Effector memory CD8-positive, alpha-beta T cell (primary cell): ENCODE results near the gene DYRK2.
"Not testable (repeated sequence)": the region's sequence is repeated elsewhere in the genome, so short reads cannot be mapped to it uniquely, and the experiment has no call there.

Experiments used
- ATAC-seq: fragments of 150-1000 bp; cut with Tn5 transposase; replicated peaks from 2 replicates; pipeline ENCODE4 v1.10.0; 2021; ENCODE audit warnings: mild to moderate bottlenecking, moderate library complexity
- DNase-seq, 3 experiments: peaks; one replicate each; pipeline ENCODE4 v3.0.0; 2021
- H3K27ac Mint-ChIP-seq, 2 donors: one replicate each; pipeline ENCODE4 v1.8.0; 2022; ENCODE audit warnings: mild to moderate bottlenecking in 2 of 2, mixed read lengths in 2 of 2, moderate library complexity in 2 of 2
- H3K27me3 Mint-ChIP-seq, 2 donors: one replicate each; pipeline ENCODE4 v1.8.0; 2022; ENCODE audit warnings: mixed read lengths in 2 of 2
- H3K36me3 Mint-ChIP-seq: one replicate; pipeline ENCODE4 v1.8.0; 2022; ENCODE audit warnings: mild to moderate bottlenecking, moderate library complexity, mixed read lengths; ENCODE audit not compliant: insufficient read depth
- H3K4me1 Mint-ChIP-seq, 2 donors: one replicate each; pipeline ENCODE4 v1.8.0; 2022; ENCODE audit warnings: low read depth in 2 of 2, mixed read lengths in 2 of 2
- H3K4me3 Mint-ChIP-seq, 2 donors: one replicate each; pipeline ENCODE4 v1.8.0; 2022; ENCODE audit warnings: mild to moderate bottlenecking in 2 of 2, mixed read lengths in 2 of 2, moderate library complexity in 2 of 2
- H3K9me3 Mint-ChIP-seq, 2 donors: one replicate each; pipeline ENCODE4 v1.8.0; 2022; ENCODE audit warnings: mixed read lengths in 2 of 2

The DYRK2 gene

GRCh38 chr12:67666605-67667004 lies 18.1 kb downstream of the DYRK2 start:
- Mint-ChIP-seq H3K27me3 (no peaks in the 10 kb centered on the region), H3K36me3 (peaks cover 23% of the 10 kb centered on the region), H3K4me1 (peaks cover 47 to 67% of the 10 kb centered on the region in 2 donors), H3K9me3 (no peaks in the 10 kb centered on the region), H3K27ac (peak overlapping the region; percentile 34 to 69), H3K4me3 (peak overlapping the region in 1 of 2 donors; percentile 11)
- DNase-seq, result no peak
- no peak for ATAC-seq

GRCh38 chr12:67667276-67668073 lies 18.9 kb downstream of the DYRK2 start:
- no peak for DNase-seq
- H3K4me3 Mint-ChIP-seq, result no peak overlapping the region

GRCh38 chr12:67669217-67669933 lies 20.8 kb downstream of the DYRK2 start:
- ATAC-seq, result peak; percentile 74

More at GRCh38 chr12:67667276-67668073, 18.9 kb downstream of the DYRK2 start:
- Mint-ChIP-seq H3K36me3 (peaks cover 19% of the 10 kb centered on the region), H3K4me1 (peaks cover 46 to 58% of the 10 kb centered on the region in 2 donors), H3K9me3 (no peaks in the 10 kb centered on the region), H3K27me3 (no peaks in the 10 kb centered on the region), H3K27ac (peak overlapping the region; percentile 34 to 69)
- ATAC-seq, result no peak

GRCh38 chr12:67669934-67670631 lies 21.5 kb downstream of the DYRK2 start:
- peak; percentile 58 for ATAC-seq
- peaks cover 34 to 44% of the 10 kb centered on the region in 2 donors for H3K4me1 Mint-ChIP-seq

More at GRCh38 chr12:67669217-67669933, 20.8 kb downstream of the DYRK2 start:
- DNase-seq, result no peak
- H3K4me3 Mint-ChIP-seq, result peak overlapping the region in 1 of 2 donors; percentile 9
- H3K4me1 Mint-ChIP-seq, result peaks cover 36 to 42% of the 10 kb centered on the region in 2 donors
- H3K27ac Mint-ChIP-seq, result peak overlapping the region in 1 of 2 donors; percentile 62
- H3K9me3 Mint-ChIP-seq, result peaks cover 3 to 8% of the 10 kb centered on the region in 2 donors
- no peaks in the 10 kb centered on the region for H3K27me3 Mint-ChIP-seq
- peaks cover 14% of the 10 kb centered on the region for H3K36me3 Mint-ChIP-seq

GRCh38 chr12:67671419-67671818 lies 22.9 kb downstream of the DYRK2 start:
- no peak for ATAC-seq

More at GRCh38 chr12:67669934-67670631, 21.5 kb downstream of the DYRK2 start:
- H3K9me3 Mint-ChIP-seq, result peaks cover 3 to 9% of the 10 kb centered on the region in 2 donors
- H3K27ac Mint-ChIP-seq, result peak overlapping the region in 1 of 2 donors; percentile 62
- no peaks in the 10 kb centered on the region for H3K27me3 Mint-ChIP-seq
- no peak for DNase-seq
- no peak overlapping the region for H3K4me3 Mint-ChIP-seq
- peaks cover 14% of the 10 kb centered on the region for H3K36me3 Mint-ChIP-seq

GRCh38 chr12:67671892-67672291 lies 23.3 kb downstream of the DYRK2 start:
- Mint-ChIP-seq H3K36me3 (peaks cover 9% of the 10 kb centered on the region), H3K27ac (no peak overlapping the region), H3K27me3 (no peaks in the 10 kb centered on the region), H3K9me3 (peaks cover 3 to 9% of the 10 kb centered on the region in 2 donors), H3K4me1 (peaks cover 24 to 31% of the 10 kb centered on the region in 2 donors), H3K4me3 (no peak overlapping the region)
- no peak for ATAC-seq
- no peak for DNase-seq

More at GRCh38 chr12:67671419-67671818, 22.9 kb downstream of the DYRK2 start:
- DNase-seq, result no peak
- Mint-ChIP-seq H3K4me3 (no peak overlapping the region), H3K4me1 (peaks cover 26 to 35% of the 10 kb centered on the region in 2 donors), H3K36me3 (peaks cover 13% of the 10 kb centered on the region), H3K27ac (no peak overlapping the region), H3K9me3 (peaks cover 3 to 9% of the 10 kb centered on the region in 2 donors), H3K27me3 (no peaks in the 10 kb centered on the region)

GRCh38 chr12:67672507-67672906 lies 24.0 kb downstream of the DYRK2 start:
- not testable (repeated sequence) for H3K36me3 Mint-ChIP-seq, DNase-seq, ATAC-seq, H3K4me3 Mint-ChIP-seq, H3K9me3 Mint-ChIP-seq, H3K27ac Mint-ChIP-seq, H3K27me3 Mint-ChIP-seq
- peaks cover 18 to 25% of the 10 kb centered on the region in 2 donors for H3K4me1 Mint-ChIP-seq

GRCh38 chr12:67673509-67673908 lies 25.0 kb downstream of the DYRK2 start:
- peaks cover 21 to 26% of the 10 kb centered on the region in 2 donors for H3K4me1 Mint-ChIP-seq
- not testable (repeated sequence) for H3K9me3 Mint-ChIP-seq, H3K36me3 Mint-ChIP-seq, ATAC-seq, H3K27ac Mint-ChIP-seq, DNase-seq, H3K4me3 Mint-ChIP-seq, H3K27me3 Mint-ChIP-seq

- no peak for DNase-seq
- Mint-ChIP-seq H3K9me3 (peaks cover 3 to 9% of the 10 kb centered on the region in 2 donors), H3K27me3 (no peaks in the 10 kb centered on the region), H3K4me3 (no peak overlapping the region), H3K36me3 (peaks cover 5% of the 10 kb centered on the region), H3K4me1 (peaks cover 23 to 28% of the 10 kb centered on the region in 2 donors), H3K27ac (no peak overlapping the region)
- no peak for ATAC-seq
Observed at GRCh38 chr12:67674417-67674816, 25.9 kb downstream of the DYRK2 start.

- DNase-seq, result no peak
Observed at GRCh38 chr12:67676624-67677023, 28.1 kb downstream of the DYRK2 start.

GRCh38 chr12:67677166-67677565 lies 28.6 kb downstream of the DYRK2 start:
- Mint-ChIP-seq H3K27me3 (no peaks in the 10 kb centered on the region), H3K27ac (no peak overlapping the region), H3K4me3 (no peak overlapping the region), H3K36me3 (peaks cover 5% of the 10 kb centered on the region), H3K9me3 (peaks cover 3 to 9% of the 10 kb centered on the region in 2 donors), H3K4me1 (peaks cover 13 to 19% of the 10 kb centered on the region in 2 donors)
- no peak for ATAC-seq
- no peak for DNase-seq

More at GRCh38 chr12:67676624-67677023, 28.1 kb downstream of the DYRK2 start:
- Mint-ChIP-seq H3K36me3 (peaks cover 5% of the 10 kb centered on the region), H3K27me3 (no peaks in the 10 kb centered on the region), H3K4me3 (no peak overlapping the region), H3K27ac (no peak overlapping the region), H3K9me3 (peaks cover 3 to 9% of the 10 kb centered on the region in 2 donors), H3K4me1 (peaks cover 15 to 19% of the 10 kb centered on the region in 2 donors)
- no peak for ATAC-seq

- Mint-ChIP-seq H3K9me3 (no peaks in the 10 kb centered on the region), H3K4me3 (no peak overlapping the region), H3K27me3 (no peaks in the 10 kb centered on the region), H3K27ac (peak overlapping the region in 1 of 2 donors; percentile 10), H3K4me1 (peaks cover 11% of the 10 kb centered on the region in 2 donors), H3K36me3 (no peaks in the 10 kb centered on the region)
- ATAC-seq (no peak), DNase-seq (no peak)
Observed at GRCh38 chr12:67681105-67681778, 32.7 kb downstream of the DYRK2 start.
